ENCODE results near the gene INMT.

Gene INMT

DNA sequence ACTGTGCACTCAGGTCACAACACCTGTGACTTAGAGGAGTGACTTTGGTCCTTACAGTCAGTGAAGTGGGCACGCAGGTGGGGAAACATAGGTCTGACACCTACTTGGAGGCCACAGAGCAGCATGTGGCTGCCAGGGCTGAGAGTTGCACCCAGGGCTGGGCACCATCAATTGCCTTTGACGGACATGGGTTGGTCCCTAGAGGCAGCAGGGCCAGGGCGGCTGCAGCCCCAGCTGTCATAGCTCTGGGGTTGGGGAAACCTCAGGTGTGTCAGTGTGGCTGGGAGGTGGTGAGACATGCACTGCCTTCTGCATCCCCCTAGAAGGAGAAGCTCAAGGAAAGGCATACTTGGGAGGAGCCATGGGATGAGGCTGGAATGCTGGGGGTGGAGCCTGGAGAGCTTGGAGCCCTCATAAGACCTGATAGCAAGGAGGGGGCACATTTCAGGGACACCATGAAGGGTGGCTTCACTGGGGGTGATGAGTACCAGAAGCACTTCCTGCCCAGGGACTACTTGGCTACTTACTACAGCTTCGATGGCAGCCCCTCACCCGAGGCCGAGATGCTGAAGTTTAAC is at the start of gene INMT:
Gene INMT (plus strand): TSS at position 440 of the 578 bp plus-strand sequence. CDS start 16 bp downstream, at position 456.
- no peak within 1 kb of the TSS for H3K9ac ChIP-seq (ENCODE audit: low read length)
- H3K4me1 ChIP-seq (ENCODE audit: insufficient read depth, low read length, severe bottlenecking): no peaks in the 10 kb centered on the region
- H4K20me1 ChIP-seq (ENCODE audit: insufficient read depth, low read length): no peaks in the 10 kb centered on the region
- no peak within 1 kb of the TSS for H2AFZ ChIP-seq (ENCODE audit: low read length)
- H3K4me3 ChIP-seq (ENCODE audit: low read depth, low read length, poor library complexity, severe bottlenecking): no peak within 1 kb of the TSS
- H3K79me2 ChIP-seq (ENCODE audit: insufficient read depth, low read length): no peaks in the 10 kb centered on the region
- H3K36me3 ChIP-seq (ENCODE audit: insufficient read depth, low read length): no peaks in the 10 kb centered on the region
- no peaks in the 10 kb centered on the region for H3F3A ChIP-seq (ENCODE audit: insufficient read depth, low read length)
- H3K27me3 ChIP-seq (ENCODE audit: insufficient read depth, low read length): peaks cover 4% of the 10 kb centered on the region; the same call in 1 of the 2 replicates
- no peak within 1 kb of the TSS for H3K27ac ChIP-seq (ENCODE audit: low read depth, low read length, poor library complexity, severe bottlenecking)
- TF ChIP-seq CTCF (IDR thresholded peaks at IDR 0.05; ENCODE audit: low read length) (no peak), EZH2 (IDR thresholded peaks at IDR 0.05; ENCODE audit: borderline replicate concordance, low read length) (no peak)
- H3K4me2 ChIP-seq (ENCODE audit: low read length): no peak within 1 kb of the TSS
- no peaks in the 10 kb centered on the region for H3K9me3 ChIP-seq (ENCODE audit: low read length)
- no peaks in the 10 kb centered on the region for H3K9me2 ChIP-seq (ENCODE audit: low read depth, low read length)

DNA sequence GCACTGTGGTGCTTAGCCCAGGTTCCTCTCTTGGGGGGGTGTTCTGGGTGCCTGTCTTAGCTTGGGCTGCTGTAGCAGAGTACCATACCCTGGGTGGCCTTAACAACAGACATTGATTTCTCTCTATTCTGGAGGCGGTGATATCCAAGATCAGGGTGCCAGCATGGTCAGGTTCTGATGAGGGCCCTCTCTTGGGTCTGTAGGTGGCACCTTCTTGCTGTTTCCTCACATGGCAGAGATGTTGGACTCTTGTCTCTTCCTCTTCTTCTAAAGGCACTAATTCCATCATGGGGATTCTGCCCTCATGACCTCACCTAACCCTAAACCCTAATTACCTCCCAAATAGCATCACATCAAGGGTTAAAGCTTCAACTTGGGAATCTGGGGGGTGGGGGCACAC is 49.7 kb upstream of the INMT start:
- no peaks in the 10 kb centered on the region for H3K79me2 ChIP-seq (ENCODE audit: insufficient read depth, low read length)
- H3K27ac ChIP-seq (ENCODE audit: low read depth, low read length, poor library complexity, severe bottlenecking): no peak overlapping the region
- no peaks in the 10 kb centered on the region for H3K9me2 ChIP-seq (ENCODE audit: low read depth, low read length)
- H3K27me3 ChIP-seq (ENCODE audit: insufficient read depth, low read length): peaks cover 14% of the 10 kb centered on the region; the same call in 1 of the 2 replicates
- no peak overlapping the region for H2AFZ ChIP-seq (ENCODE audit: low read length)
- no peaks in the 10 kb centered on the region for H3K36me3 ChIP-seq (ENCODE audit: insufficient read depth, low read length)
- no peaks in the 10 kb centered on the region for H3K4me1 ChIP-seq (ENCODE audit: insufficient read depth, low read length, severe bottlenecking)
- no peak overlapping the region for H3K4me3 ChIP-seq (ENCODE audit: low read depth, low read length, poor library complexity, severe bottlenecking)
- H3K4me2 ChIP-seq (ENCODE audit: low read length): no peak overlapping the region
- no peaks in the 10 kb centered on the region for H3K9me3 ChIP-seq (ENCODE audit: low read length)
- TF ChIP-seq EZH2 (IDR thresholded peaks at IDR 0.05; ENCODE audit: borderline replicate concordance, low read length) (no peak), CTCF (IDR thresholded peaks at IDR 0.05; ENCODE audit: low read length) (peak; percentile 32; the same call in 1 of the 2 replicates)
- H4K20me1 ChIP-seq (ENCODE audit: insufficient read depth, low read length): no peaks in the 10 kb centered on the region
- H3K9ac ChIP-seq (ENCODE audit: low read length): no peak overlapping the region
- H3F3A ChIP-seq (ENCODE audit: insufficient read depth, low read length): no peaks in the 10 kb centered on the region

GRCh38 chr7:30703756-30704155 is 48.2 kb upstream of the INMT start:
- Histone ChIP-seq H3K36me3 (ENCODE audit: insufficient read depth, low read length) (no peaks in the 10 kb centered on the region), H3K9me2 (ENCODE audit: low read depth, low read length) (no peaks in the 10 kb centered on the region), H3K4me1 (ENCODE audit: insufficient read depth, low read length, severe bottlenecking) (no peaks in the 10 kb centered on the region), H4K20me1 (ENCODE audit: insufficient read depth, low read length) (no peaks in the 10 kb centered on the region), H3K9me3 (ENCODE audit: low read length) (no peaks in the 10 kb centered on the region), H3F3A (ENCODE audit: insufficient read depth, low read length) (no peaks in the 10 kb centered on the region), H3K4me2 (ENCODE audit: low read length) (no peak overlapping the region), H3K4me3 (ENCODE audit: low read depth, low read length, poor library complexity, severe bottlenecking) (no peak overlapping the region), H2AFZ (ENCODE audit: low read length) (no peak overlapping the region), H3K27me3 (ENCODE audit: insufficient read depth, low read length) (0 out of 2 replicates have a peak, but pooled peaks cover 24% of the 10 kb centered on the region), H3K27ac (ENCODE audit: low read depth, low read length, poor library complexity, severe bottlenecking) (no peak overlapping the region), H3K79me2 (ENCODE audit: insufficient read depth, low read length) (no peaks in the 10 kb centered on the region), H3K9ac (ENCODE audit: low read length) (no peak overlapping the region)
- no peak for TF ChIP-seq EZH2 (IDR thresholded peaks at IDR 0.05; ENCODE audit: borderline replicate concordance, low read length)
- no peak for TF ChIP-seq CTCF (IDR thresholded peaks at IDR 0.05; ENCODE audit: low read length)

Data from OCI-LY1 (cell line).